Heart left ventricle (tissue), 13 donors: Measurements from ENCODE around the gene LANCL2.
A peak's percentile ranks its signal among the peaks of the same experiment; 100 is the strongest.

Experiments
- CTCF ChIP-seq, 12 donors: fragments of 200-600 bp; sonication (generic) in 4 of 12; IDR thresholded peaks; one replicate each; pipeline versions ENCODE4 v1.5.0 to v1.8.0; 2018 to 2022; ENCODE audit warnings: antibody characterized with exemption in 12 of 12, mild to moderate bottlenecking in 5 of 12
- POLR2A ChIP-seq, 2 donors: fragments of 450-650 bp; IDR thresholded peaks; one replicate each; pipeline ENCODE4 v1.6.1; 2017; ENCODE audit warnings: antibody characterized with exemption in 2 of 2, mild to moderate bottlenecking in 2 of 2, moderate library complexity in 2 of 2
- donor health status: ischemic (EF 13 %, LVEDD 7.1; RV severe dilation, severe dysfunction).
- donor health status: DM: no; HTN: yes; CAD: no.
- donor health status: DM: no; HTN: no; CAD: no.
- donor health status: ischemic (EF 25% LVEDD 6.9; RV normal size, moderate dysfunction).
- donor health status: ischemic (EF 25% LVEDD 5.7; RV mildly dilated, moderate dysfunction).
- donor health status: ischemic (EF 35%, LVEDD 5.7; RV mildly dilated, moderate dysfunction).
- donor health status: nonischemic (EF 11% LVEDD 7.7; RV severe dilation, severe dysfunction).
- donor health status: DM: yes; HTN: yes; CAD: no.
- donor health status: PGD.
- donor health status: ischemic (EF 29% LVEDD 5.4; RV normal size, mild dysfunction).
- donor health status: nonischemic (EF 23%, LVEDD 6.1; RV moderate dilation, normal function).

GRCh38 chr7:55432939-55433784 lies 68.0 kb downstream of the LANCL2 start:
- TF ChIP-seq CTCF (IDR thresholded peaks at IDR 0.05) = peak; percentile 26 to 59 (median 46)
- no peak for TF ChIP-seq POLR2A (IDR thresholded peaks at IDR 0.05)
